Mononuclear cell (primary cell): ENCODE measurements around the gene U2AF1. TPM values are rescaled to one million over a fixed set of nuclear protein-coding genes. Genes with fewer than 3 reads are reported as not detected.
"Not testable (repeated sequence)": the region's sequence is repeated elsewhere in the genome, so short reads cannot be mapped to it uniquely, and the experiment has no call there.

Experiments used
- H3K27me3 ChIP-seq: 2 replicates; pipeline ENCODE4 v1.6.0; 2011; ENCODE audit warnings: low read length, control low read depth; ENCODE audit not compliant: insufficient read depth
- H3K4me1 ChIP-seq: 2 replicates; pipeline ENCODE4 v1.5.1; 2011; ENCODE audit warnings: mild to moderate bottlenecking, low read length, control low read depth; ENCODE audit not compliant: insufficient read depth
- H3K4me3 ChIP-seq: 2 replicates; pipeline ENCODE4 v1.5.1; 2011; ENCODE audit warnings: mild to moderate bottlenecking, low read length, moderate library complexity
- H3K9me3 ChIP-seq: 2 replicates; pipeline ENCODE4 v1.5.1; 2011; ENCODE audit warnings: low read depth, mild to moderate bottlenecking, control low read depth, low read length
- total RNA-seq: library from RNA; depleted of rRNA; stranded (reverse); fragments of >200 nt; gene quantifications from one replicate; pipeline ENCODE4 v1.2.3, GENCODE V29; 2012

The U2AF1 gene
- total RNA-seq, 1 donor: 76.3 TPM

DNA sequence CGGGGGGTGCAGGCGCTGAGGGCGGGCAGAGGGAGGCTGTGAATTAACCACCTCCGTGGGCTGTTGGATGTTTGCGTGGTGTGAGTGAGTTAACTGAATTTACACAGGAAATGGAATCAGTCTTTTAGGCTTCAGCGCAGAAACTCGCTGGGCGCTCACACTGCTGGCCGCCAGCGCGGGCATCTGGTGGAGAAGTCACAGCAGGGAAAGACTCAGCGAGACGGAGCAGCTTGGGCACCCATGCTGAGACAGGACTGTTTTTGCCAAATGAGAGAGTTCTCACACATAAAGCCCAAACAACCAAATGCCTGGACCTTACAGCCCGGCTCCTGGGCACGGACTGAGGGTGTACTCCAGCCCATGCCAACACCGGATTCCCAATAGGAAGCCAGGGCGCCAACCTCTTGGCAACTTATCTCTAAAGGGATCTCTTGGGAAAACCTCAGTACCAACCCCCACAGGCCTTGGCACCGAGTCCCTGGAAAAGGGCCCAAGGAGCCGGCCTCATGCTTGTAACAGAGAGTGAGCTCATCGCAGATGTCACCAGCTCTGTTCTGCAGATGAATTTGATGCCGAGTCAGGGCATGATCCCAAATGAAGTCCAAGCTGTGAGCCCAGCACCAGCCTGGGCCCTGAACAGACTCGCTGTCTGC, 43.0 kb downstream of the U2AF1 start:
- not testable (repeated sequence) for H3K9me3 ChIP-seq, H3K27me3 ChIP-seq, H3K4me1 ChIP-seq, H3K4me3 ChIP-seq

DNA sequence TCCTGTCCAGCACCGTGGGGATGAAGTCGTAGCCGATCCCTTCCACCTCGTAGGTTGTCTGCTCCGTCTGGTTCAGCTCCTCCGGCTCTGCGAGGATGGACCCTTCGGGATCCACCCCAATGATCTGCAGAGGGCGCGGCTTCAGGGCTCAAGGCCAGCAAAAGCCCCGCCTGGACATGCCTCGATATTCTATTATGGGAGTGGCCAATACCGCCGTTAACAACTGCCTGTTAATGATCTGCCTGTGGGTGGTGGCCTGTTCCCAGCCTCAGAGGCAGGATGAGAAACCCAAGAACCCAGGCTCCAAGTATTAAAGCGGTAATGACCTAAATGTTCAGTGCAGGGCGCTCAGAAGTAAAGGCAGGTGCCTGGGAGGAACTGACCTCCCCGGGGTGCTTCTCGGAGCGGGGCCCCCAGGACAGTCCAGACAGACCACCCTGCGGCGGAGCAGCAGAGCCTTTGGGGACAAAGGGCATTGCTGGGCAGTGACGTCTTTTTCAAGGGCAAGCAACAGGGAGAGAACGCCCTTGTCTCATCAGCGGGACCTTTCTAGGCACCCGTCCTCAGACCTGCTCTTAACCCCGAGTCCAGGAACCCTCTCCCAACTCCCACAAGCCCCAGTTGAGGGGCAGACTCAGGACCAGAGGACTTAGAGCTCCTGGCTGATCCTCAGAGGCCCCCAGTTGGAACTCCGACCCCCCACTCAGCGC, 44.3 kb downstream of the U2AF1 start:
- H3K9me3 ChIP-seq, H3K4me3 ChIP-seq, H3K27me3 ChIP-seq, H3K4me1 ChIP-seq: not testable (repeated sequence)

DNA sequence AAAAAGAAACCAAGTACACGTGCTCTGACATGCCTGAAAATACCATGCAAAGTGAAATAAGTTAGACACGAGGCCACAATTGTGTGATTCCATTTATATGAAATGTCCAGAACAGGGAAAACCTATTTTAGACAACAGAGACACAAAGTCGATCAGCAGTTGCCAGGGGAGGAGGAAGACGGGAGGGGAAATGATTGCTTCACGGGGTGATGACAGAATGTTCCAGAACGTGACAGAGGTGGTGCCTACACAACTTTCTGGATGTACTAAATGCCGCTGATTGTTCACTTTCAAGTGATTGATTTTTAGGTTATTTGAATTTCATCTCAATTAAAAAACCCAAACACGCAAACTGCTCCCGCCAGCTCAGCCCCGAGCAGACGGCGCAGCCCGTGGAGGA, 54.3 kb downstream of the U2AF1 start:
- H3K4me1 ChIP-seq, H3K27me3 ChIP-seq, H3K9me3 ChIP-seq, H3K4me3 ChIP-seq: not testable (repeated sequence)

DNA sequence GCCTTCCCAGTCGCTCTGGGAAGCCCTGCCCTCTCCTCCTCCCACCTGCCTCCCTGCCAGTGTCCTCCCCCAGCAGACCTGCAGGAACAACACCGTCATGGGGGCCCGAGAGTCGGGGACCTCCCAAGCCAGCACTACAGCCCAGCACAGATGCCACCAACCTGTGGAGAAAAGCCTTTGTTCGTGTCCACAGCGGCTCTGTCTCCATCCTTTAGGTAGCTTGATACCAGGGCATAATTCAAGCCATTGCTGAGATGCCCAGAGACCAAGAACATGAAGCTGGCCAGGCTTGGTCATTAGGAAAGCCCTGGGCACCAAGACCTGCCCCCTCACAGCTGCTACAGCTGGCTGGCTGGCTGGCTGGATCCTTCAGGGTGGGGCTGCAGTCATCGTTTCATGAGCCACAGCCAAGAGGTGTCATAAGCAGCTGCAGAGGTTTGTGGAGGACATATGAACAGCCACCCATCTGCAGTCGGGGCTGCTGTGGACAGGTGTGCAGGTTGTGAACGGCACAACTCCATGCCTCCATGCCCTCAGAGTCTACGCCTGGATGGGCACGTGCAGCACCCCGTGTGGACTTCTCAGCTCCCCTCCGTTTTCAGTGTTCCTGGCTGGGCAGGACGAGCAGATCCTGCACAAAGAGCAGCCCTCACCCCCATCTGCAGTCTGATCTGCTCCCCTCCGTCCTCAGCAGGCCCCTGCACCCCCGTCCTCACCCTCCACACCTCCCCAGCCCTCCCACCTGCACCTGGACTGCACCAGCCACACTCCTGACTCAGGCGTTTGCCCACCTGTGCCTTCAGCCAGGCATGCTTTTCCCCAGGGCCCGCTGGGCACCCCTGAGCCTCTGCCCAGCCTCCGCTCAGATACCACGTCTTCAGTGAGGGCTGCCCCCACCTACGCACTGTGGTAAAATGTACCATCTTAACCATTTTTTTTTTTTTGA, 61.2 kb downstream of the U2AF1 start:
- not testable (repeated sequence) for H3K4me3 ChIP-seq, H3K27me3 ChIP-seq, H3K9me3 ChIP-seq, H3K4me1 ChIP-seq

DNA sequence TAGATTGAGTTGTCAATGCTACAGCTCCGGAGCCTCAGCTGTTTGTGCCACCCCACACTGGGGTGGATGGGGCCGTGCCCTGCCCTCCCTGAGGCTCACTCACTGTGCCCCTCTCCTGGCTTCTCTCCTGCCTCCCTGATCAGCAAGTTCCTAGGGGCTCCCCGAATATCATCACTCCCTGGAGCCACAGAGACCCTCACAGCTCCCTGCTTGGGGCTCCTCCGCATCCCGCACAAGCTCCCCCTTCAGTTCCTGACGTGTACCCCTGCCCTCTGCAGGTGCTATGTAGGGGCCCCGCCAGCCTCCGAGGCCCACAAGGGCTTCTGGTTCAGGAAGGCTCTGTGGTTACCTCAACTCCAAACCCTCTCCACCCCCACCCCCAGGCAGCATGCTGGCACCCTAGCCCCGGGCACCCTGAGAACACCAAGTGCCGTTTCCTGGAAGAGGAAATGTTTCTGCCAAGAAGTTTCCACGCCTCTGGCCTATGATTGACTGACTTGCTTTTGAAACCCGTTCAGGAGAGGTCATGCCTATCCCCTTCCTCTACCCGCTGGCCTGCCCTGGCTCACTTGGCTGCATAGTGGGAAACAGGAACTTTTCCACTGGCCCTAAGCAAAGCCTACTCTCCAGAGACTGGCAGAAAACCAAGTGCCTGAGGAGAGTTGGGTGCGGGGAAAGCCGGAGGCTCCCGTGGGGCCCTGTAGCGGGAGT, 62.0 kb downstream of the U2AF1 start:
- H3K4me3 ChIP-seq, H3K9me3 ChIP-seq, H3K27me3 ChIP-seq, H3K4me1 ChIP-seq: not testable (repeated sequence)

DNA sequence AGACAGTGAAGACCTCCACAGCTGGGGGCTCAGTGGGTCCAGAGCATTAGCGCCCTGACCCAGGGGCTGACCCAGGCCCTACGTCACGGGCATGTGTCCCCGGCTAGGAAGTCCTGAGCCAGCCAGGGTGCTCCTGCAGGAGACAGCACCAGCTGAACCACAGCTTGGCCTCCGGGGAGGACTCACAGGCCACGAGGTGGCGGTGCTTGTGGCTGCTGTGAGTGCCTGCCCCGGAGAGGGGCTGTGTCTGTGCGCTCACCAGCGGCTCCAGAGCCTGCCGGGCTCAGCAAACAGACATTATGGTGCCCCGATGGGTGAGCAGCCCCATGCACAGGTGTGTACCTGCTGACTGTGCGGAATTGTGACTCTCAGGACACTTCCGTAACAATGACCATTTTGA, 62.8 kb downstream of the U2AF1 start:
- not testable (repeated sequence) for H3K27me3 ChIP-seq, H3K9me3 ChIP-seq, H3K4me1 ChIP-seq, H3K4me3 ChIP-seq

DNA sequence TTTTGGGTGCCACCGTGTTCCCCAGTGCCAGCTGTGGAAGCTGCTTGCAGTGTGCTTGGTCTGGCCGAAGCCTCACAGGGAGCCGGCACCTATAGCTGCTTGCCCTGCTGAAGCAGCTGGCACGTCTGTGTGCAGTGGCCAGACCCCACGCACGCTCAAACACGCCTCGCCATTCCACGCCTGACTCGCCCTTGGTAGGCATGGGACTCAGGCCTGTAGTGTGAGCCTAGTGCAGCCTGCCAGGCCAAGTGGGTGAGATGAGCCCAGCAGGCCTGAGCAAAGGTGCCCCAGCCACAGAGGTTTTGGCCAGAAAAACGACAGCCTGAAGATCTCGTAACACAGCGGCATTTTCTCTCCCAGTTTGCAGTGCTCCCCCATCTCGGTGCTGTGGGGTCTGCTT, 64.1 kb downstream of the U2AF1 start:
- H3K4me3 ChIP-seq, H3K9me3 ChIP-seq, H3K27me3 ChIP-seq, H3K4me1 ChIP-seq: not testable (repeated sequence)

Other genes with a start within 250 kb of the U2AF1 start
- gene WDR4, start 228.0 kb downstream of the U2AF1 start, total RNA-seq: 12.8 TPM
- 19.3 TPM for gene NDUFV3, start 214.3 kb downstream of the U2AF1 start, total RNA-seq
- gene ERVH48-1, start 181.9 kb downstream of the U2AF1 start, total RNA-seq: 0.42 TPM
- gene PKNOX1, start 133.0 kb downstream of the U2AF1 start, total RNA-seq: 4.8 TPM
- not detected for gene CBS, start 31.7 kb downstream of the U2AF1 start, total RNA-seq
- not detected for gene CRYAA, start 61.4 kb upstream of the U2AF1 start, total RNA-seq